CD4-positive, alpha-beta T cell treated with Interleukin-21 for 1 hour (primary cell): ENCODE measurements around the gene RNF157.
"Not testable (repeated sequence)": the region's sequence is repeated elsewhere in the genome, so short reads cannot be mapped to it uniquely, and the experiment has no call there.

Experiments used
- DNase-seq: peaks from one replicate; pipeline ENCODE4 v3.0.0-alpha.2; 2020

The RNF157 gene

DNA sequence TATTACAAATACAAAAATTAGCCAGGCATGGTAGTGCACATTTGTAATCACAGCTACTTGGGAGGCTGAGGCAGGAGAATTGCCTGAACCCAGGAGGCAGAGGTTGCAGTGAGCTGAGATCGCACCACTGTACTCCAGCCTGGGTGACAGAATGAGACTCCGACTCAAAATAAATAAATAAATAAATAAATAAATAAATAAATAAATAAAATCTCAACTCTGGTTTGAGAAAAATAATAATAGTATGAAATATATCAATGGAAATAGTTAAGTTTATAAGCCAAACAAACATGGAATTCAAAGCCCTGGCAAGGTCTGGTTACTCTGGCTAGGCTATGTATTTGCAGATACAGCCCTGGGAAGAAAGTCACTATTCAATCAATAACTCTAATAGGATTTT is 53.5 kb downstream of the RNF157 start:
- DNase-seq, result not testable (repeated sequence)

GRCh38 chr17:76184290-76184689 is 56.0 kb downstream of the RNF157 start:
- no peak for DNase-seq

DNA sequence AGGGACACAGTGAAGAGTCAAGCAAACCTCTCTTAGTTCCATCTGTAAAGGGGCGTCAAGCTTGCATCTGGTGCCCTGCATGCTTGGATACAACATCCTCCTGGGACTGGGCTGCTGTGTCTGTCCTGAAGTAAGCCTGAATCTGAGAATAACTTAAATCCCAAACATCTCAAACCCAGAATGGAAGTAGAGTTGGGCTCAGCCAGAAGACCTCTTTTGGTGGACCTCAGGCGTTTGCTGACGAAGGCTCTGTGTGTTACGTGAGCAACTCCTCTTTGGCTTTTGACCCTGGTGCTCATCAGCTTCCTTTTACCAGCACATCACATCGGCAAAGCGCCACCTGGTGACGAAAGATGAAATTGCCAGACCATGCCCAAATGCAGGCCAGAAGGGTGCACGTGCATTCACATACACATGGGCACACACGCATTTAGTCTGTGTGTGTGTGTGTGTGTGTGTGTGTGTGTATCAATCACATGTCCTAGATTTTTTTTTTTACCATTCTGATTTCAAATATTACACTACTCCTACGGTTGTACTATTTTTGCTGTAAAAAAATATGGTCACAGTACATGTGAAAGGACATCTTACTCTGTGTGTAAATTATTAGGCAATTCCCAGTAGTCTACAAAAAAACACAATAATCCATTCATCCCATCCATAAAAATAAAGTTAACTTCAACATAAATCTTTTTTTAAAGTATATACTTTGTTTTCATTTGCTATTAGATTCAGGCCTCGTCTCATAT is 58.1 kb downstream of the RNF157 start:
- DNase-seq, result peak; percentile 97

DNA sequence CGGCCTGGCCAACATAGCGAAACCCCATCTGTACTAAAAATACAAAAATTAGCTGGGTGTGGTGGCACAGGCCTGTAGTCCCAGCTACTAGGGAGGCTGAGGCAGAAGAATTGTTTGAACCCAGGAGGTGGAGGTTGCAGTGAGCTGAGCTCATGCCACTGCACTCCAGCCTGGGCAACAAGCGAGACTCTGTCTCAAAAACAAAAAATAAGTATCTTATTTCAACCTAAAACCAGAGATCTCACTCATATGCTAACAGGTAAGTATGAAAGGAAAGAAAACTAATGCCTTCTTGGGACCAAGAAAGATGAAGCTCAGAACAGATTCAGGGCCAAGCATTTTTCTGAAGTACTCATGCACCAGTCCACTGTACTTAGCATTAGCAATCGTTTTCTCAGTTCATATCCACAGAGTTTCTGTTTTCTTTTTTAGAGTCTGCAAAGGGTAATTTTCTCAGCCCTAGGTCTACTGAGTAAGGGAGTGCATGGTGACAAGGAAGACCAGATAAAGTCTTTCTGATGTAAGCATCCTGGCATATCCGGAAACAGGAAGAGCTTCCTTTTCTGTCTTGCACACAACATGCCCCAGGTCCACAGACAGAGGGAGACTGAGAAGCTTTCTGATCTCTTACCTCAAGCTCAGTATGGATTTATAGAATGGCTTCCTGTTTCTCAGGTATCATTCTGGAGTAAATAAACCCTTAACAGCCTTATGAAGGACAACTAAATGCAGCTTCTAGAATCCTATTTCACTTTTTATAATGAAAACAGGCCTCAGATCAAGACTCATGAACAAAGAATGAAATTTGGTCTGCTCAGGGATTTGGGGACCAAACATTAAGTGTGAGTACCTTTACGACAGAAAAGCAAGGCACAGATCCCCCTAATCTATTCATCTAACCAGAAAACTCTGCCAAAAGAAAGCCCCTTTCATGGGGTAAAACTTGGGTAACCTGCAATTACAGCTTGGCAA is 60.5 kb downstream of the RNF157 start:
- DNase-seq, result peak; percentile 72

DNA sequence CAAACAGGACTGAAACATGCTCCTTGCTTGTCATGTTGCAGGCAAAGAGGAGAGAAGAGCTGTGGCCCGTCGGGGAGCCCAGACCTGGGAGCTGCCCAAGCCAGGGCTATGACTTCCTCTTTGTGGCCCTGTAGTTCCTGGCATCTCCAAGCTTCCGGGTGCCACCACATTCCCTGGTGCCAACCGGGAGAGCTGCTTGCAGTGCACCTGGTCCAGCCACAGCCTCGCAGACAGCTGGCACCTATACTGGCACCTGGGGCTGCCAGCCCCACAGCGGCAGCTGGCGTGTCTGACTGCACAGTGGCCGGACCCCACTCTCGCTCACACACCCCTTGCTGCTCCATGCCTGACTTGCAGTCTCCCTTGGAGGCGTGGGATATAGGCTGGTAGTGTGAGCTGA is 62.2 kb downstream of the RNF157 start:
- no peak for DNase-seq

DNA sequence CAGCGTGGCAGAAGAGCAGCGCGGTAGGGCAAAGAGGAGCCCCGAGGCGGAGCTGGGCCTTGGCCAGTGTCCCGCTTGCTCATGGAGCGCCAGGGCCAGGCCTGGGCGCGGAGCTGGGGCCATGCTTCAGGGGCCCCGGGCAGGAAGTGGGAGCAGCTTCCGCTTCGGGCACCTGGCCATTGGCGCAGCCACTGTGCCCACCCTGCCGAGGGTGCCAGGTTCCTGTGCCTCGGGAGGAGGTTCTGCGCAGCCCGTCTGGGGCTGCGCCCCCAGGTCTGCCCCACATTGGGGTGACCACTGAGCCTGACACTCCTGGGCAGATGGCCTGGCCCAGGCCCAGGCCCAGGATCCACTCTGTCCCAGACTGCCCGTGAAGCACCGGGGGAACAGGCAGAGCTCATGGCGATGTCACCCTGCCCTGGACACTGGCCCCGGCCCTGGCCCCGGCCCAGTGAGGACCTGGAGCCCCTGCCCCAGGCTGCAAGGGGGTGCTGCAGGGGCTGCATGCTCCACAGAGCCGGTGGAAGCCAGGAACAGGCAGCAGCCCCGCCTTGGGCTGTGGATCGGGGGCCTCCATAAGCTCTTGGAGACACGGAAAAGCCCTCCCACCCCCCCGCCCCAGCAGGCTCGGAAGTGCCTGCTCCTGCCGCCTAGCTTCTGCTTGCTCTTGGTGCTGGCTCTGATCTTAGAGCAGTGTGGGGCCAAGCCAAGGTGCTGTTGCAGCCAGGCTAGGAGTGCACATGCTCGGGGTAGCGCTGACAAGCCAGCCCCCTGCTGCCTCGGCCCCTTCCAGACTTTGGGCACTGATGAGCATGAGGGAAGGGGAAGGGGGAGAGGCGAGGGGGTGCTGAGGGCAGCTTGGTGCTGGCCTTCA is 63.4 kb downstream of the RNF157 start:
- DNase-seq, result no peak

DNA sequence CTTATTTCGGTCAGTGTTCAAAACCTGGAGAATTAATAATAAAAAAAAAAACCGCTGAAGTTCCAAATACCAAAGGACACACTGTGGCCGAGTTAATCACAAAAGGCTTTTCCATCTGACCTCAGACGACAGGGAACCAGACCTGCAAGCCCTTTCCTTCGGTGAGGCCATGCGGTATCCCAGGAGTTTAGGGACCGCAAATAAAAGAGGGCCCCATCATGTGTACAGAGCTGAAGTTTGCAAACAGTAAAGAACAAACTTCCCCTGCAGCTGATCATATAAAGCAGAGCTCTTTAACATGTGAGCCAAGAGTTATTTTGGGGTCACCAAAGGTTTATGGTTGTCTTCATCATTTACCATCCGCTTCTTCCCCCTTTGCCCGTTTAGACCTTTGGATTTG is 66.3 kb downstream of the RNF157 start:
- no peak for DNase-seq

- no peak for DNase-seq
These were observed 66.8 kb downstream of the RNF157 start for GRCh38 chr17:76173474-76173873.

DNA sequence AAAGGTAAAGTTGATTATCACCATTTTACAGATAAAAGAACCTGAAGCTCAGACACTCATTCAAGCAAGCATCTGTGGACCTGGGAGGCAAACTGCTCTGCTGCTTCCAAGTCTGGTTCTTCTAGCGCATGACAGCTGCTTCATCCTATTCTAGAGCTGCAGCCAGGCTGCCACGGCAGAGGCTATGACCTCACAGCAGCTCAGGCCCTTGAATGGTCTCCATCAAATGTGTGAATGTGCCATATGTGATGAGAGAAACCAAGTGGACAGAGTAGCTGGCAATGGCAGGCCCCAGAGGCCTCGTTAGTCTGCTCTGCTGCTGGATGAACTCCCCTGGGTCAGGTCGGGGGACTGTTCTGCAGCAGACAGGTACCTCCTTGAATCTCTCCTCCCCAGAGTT is 68.6 kb downstream of the RNF157 start:
- no peak for DNase-seq

GRCh38 chr17:76170114-76170513 is 70.2 kb downstream of the RNF157 start:
- DNase-seq, result no peak

DNA sequence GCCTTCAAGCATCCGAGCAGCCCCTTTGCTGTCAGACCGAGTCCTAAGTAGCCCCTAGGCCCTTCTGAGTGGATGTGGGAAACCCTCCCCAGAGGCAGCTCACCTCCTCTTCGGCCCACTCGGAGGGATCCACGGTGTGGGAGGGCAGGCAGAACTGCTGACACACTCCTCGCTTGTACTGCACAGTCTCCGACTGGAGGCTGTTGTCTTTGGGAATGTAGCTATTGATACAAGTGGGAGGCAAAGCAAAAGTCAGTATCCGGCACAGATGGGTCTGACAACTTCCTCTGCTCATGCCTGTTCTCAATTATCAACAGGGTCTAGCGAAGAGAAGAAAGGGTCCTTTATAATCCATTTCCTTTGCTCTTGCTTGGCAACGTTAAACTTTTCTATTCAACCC is 73.4 kb downstream of the RNF157 start:
- no peak for DNase-seq

DNA sequence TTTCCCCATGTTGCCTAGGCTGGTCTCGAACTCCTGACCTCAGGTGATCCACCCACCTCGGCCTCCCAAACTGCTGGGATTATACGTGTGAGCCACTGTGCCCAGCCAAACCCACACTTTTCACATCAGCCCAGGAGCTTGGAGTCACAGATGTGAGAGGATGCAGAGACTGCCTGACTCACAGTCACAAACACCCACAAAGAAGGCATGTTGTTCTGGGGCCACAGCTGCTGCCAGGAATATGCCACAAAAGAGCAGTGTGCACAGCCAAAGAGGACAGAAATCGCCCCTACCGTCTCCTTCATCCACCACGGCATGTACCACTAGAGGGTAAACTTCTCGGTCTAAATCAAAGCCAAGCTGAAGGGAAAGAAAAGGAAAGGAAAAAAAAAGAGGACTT is 74.1 kb downstream of the RNF157 start:
- no peak for DNase-seq

DNA sequence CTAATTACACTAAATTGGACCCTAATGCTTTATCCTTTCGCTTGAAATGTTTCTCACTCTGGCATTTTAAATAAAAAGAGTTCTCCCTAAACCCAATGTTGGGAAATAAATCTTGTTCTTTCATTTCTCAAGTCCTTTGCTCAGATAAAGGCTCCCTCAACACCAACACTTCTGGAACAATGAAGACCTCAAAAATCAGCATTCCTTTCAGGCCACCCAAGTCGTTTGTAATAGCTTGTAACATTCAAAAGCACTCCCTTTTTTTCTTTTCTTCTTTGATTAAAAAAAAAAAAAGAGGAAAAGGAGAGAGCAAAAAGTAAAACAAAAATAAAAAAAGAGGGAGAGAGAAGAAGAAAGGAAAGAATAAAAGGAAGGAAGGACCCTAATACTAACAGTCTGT is 76.0 kb downstream of the RNF157 start:
- DNase-seq, result no peak

DNA sequence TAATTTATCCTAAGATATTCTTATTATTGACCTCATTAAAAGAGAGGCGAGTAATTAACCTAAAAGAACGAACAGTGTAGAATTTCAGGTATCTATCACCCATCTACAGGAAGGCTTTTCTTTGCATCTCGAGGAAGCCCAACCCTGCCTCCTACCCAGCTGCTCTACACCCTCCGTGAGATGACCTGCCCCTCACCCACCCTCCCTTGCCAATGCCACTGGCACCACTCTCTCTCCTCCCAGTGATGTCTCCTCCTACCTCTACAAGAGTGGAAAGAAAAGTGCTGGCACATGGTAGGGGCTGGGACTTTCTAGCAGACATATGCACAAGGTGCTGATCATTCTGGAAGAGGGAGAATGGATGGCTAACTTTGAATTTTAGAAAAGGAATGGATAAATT is 76.4 kb downstream of the RNF157 start:
- DNase-seq, result no peak

- DNase-seq, result no peak
These were observed 78.5 kb downstream of the RNF157 start for GRCh38 chr17:76161619-76162266.

DNA sequence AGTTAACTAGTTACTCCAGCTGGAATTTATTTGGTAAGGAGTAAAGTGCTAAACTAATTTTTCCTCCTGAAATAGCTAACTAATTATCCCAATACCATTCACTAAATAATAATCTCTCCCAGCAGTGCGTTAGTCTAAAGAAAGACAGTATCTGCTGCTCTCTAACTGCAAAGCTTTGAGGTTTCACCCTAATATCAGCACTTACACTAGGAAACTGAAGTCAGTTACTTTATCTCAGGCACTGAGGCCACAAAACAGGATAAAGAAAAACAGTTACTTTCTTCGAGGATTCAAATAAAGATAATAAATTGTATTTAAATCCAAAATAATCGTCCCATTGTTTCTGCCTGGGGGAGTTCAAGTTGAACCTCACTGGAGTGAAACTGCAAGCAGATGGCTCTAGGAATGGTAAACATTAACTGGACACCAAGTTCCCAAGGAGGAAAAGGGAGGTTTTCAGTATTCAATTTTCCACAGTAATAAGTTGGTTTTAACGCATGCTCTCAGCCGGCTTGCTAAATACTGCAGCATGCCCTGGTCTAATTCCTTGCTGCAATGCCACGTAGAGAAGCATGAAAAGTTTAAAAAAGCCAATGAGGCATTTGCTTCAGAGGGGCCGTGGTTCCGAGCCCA is 79.3 kb downstream of the RNF157 start:
- no peak for DNase-seq

DNA sequence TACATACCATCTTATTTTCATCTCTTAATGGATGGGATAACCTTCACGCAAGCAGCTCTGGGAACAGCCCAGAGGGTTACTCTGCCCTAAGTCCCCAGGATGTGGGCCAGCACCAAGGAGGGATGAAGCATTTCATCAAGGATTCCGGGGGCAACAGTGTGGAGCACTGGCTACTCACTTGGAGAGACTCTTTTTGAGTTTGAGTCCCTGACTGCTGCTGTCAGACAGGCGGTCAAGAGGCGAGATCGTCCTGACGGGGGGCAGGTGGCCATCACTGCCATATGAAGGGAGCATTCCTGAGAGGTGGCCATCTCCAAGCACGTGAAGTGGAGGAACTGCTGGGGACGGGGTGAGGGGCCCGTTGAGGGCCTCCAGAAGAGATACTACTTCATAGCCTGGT is 81.1 kb downstream of the RNF157 start:
- DNase-seq, result no peak

DNA sequence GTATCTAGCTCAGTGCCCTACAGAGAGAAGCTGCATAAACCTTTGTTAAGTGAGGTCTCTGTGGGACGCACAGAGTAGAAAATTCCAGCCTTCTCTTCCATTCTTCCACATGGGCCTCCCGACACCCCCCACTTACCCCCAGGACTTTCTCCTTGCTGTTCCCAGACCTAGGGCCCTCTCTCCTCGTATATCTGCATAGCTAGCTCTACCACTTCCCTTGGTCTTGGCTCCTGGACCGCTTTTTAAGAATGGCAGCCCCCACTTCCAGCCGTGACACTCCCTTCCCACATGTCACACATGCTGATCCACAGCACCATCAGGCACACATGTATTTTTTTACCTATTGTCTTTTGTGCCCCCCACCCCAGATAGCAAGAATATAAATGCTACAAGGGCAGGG is 82.5 kb downstream of the RNF157 start:
- DNase-seq, result no peak

DNA sequence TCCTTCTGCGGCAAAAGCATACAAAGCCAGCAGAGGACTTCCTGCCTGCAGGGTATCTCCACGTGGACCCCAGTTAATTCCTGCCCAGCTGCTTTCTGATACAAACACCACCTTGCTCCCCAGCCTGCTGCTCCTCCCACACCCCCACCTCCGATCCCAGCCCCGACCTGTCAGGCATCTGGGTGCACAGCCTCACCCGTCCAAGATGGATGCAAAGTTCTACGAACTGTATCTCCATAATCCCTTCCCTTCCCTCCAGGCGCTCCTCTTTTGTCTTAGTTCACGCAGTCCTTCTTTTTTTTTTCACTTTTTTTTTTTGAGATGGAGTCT is 83.7 kb downstream of the RNF157 start:
- no peak for DNase-seq

GRCh38 chr17:76155988-76156661 is 84.2 kb downstream of the RNF157 start:
- no peak for DNase-seq
